CD4-positive, alpha-beta T cell treated with Interleukin-6 at 100 ng/mL for 8 hours (primary cell): ENCODE results near the gene GPC3.
"Not testable (repeated sequence)": the region's sequence is repeated elsewhere in the genome, so short reads cannot be mapped to it uniquely, and the experiment has no call there.

ENCODE experiments used
- DNase-seq: peaks from one replicate; pipeline ENCODE4 v3.0.0-alpha.2; 2020; ENCODE audit warnings: mixed read lengths, low spot score

The GPC3 gene

GRCh38 chrX:133555782-133556458 lies 429.5 kb downstream of the GPC3 start:
- no peak for DNase-seq

GRCh38 chrX:133550665-133551485 lies 434.5 kb downstream of the GPC3 start:
- no peak for DNase-seq

DNA sequence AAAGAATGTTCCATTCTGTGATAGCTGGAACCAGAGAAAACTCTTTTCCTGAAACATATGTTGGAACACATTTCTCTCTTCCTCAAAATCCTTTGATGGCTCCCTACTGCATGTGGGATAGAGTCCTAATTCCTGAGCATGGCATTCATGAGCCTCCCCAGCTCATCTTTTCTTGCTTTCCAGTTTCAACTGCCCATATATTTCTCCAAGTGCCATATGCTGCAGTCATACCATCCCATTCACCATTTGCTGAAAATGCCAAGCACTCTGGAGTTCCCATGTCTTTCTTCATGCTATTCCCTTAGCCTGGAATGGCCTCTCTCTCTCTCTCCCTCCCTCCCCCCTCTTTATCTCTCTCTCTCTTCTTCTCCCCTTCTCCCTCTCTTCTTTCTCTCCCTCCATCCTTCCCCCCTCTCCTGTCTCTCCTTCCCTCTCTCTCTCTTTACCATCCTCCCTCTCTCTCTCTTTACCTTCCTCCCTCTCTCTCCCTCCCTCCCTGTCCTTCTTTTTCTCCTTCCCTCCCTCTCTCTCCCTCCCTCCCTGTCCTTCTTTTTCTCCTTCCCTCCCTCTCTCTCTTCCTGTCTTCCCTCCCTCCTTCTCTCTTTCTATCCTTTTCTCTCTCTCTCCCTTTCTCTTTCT lies 436.0 kb downstream of the GPC3 start:
- DNase-seq, result no peak

DNA sequence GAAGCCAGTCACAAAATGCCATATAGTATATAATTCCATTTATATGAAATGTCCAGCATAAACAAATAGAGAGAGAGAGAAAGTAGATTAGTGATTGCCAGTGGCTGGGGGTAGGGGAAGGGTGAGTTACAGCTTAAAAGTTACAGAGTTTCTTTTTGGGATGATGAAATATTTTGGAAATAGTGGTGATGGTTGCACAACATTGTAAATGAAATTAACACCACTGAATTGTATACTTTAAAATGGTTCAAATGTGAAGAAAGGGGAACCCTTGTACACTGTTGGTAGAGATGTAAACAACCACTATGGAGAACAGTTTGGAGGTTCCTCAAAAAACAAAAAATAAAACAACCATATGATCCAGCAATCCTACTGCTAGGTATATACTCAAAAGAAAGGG lies 439.0 kb downstream of the GPC3 start:
- DNase-seq, result no peak

GRCh38 chrX:133544778-133545177 lies 440.6 kb downstream of the GPC3 start:
- DNase-seq, result no peak

- DNase-seq, result no peak
Measured at GRCh38 chrX:133544115-133544514, 441.3 kb downstream of the GPC3 start.

GRCh38 chrX:133543654-133544053 lies 441.7 kb downstream of the GPC3 start:
- DNase-seq, result no peak

DNA sequence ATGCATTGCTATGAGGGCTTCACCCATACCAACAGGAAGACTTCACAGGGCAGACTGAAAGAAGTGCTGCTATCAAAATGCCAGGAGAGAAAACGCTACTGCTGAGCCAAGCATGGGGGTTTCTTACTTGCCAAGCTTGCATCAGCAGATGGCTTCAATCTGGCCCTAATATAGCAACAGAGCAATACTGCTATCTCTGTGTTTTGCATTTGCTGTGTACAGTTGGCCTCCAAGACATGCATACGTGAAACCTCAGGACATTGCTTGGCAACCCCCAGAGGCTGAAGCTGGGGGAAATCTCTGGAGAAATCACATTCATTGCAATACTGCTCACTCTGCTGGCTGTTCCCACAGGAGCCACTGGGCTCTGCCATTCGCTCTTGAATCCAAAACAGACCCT lies 442.9 kb downstream of the GPC3 start:
- no peak for DNase-seq

- DNase-seq, result no peak
Measured at GRCh38 chrX:133541021-133541420, 444.4 kb downstream of the GPC3 start.

DNA sequence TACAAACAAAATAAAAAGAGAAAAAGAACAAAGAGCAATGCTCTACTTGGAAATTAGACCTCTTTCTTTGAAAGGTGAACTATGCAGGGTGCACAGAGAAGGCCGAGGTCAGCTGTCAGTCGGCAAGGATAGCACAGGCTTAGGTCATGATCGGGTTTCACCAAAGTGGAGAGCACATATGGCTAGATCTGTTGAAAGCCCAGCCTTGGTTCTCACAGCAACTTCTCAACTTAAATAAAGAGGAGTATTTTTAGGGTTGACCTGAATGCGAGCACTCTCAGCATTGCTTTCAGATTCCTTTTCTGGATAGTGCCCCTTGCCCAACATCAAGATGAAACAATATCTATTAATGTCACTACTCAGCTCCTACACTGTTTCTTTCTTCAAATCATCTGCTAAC lies 447.2 kb downstream of the GPC3 start:
- DNase-seq, result no peak

- DNase-seq, result no peak
Measured at GRCh38 chrX:133537142-133537541, 448.3 kb downstream of the GPC3 start.

DNA sequence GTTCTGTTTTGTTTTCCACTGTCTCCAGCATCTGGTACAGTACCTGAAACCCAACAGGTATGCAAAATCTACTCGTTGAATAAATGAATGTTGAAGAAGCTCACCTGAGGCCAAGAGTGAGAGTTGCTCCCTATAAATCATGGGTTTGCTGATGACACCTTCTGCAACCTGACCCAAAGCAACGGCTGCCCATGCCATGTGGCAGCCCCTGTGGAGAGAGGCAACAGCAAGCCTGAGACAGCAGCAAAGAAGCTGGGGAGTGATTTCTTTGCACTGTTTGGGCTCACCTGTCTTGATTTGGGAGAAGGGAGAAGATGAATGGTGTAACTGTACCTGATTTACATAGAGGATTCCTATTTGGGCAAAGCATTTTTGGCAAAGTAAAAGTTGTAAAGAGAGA lies 450.3 kb downstream of the GPC3 start:
- no peak for DNase-seq

GRCh38 chrX:133534172-133534571 lies 451.2 kb downstream of the GPC3 start:
- no peak for DNase-seq

DNA sequence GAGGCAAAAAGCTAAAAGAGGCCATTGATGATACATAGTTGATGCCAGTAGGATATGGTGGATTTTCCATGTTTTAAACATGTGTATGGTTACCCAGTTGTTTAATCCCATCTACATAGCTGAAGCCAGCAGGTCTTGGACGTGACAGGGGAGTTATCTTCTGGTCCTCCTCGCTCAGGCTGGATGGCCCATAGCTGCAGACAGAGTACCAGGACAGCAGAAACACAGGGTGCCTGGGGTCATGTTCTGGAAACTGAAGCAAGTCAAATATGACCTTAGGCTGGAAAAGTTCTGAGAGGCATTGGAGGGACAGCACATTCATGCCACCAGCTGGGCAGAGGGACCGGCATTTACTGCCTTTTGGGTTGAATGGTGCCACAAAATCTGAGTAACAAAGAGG lies 452.1 kb downstream of the GPC3 start:
- no peak for DNase-seq

DNA sequence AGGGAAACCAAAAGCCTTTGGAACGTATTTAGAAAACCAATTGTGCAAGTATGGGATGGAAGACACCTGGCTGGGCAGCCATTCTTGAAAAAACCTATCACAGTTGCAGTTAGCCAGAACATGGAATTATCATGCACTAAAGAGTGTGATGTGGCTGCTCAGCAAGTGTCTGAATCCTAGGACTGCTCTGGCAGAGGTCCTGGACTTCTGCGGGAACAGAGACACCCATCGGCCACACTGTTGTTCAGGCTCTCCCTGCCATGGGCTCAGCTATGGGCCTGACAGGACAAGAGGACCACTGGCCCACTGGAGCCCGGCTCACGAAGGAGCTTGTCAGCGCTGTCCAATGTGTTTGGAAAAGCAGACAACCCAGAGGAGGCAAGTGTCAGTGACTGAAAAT lies 454.4 kb downstream of the GPC3 start:
- DNase-seq, result no peak

GRCh38 chrX:133529578-133529977 lies 455.8 kb downstream of the GPC3 start:
- no peak for DNase-seq

DNA sequence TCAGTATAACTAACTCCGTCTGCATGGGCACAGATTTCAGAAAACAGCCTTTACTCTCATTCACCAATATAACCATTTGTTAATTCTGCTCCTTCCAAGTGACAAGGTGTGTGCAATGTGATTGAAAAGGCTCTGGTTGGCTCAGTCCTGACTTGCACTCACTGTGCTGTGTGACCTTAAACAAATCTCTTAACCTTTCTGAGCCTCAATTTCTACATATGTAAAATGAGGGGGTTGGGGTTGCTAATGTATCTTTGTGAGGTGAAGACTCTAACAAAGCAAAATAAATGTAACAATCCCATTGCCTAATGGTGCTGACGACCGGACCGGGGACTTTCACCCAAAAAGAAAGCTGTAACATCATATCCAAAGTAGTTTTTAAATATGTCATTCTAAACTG lies 457.6 kb downstream of the GPC3 start:
- DNase-seq, result no peak

- no peak for DNase-seq
Measured at GRCh38 chrX:133527415-133527814, 458.0 kb downstream of the GPC3 start.

DNA sequence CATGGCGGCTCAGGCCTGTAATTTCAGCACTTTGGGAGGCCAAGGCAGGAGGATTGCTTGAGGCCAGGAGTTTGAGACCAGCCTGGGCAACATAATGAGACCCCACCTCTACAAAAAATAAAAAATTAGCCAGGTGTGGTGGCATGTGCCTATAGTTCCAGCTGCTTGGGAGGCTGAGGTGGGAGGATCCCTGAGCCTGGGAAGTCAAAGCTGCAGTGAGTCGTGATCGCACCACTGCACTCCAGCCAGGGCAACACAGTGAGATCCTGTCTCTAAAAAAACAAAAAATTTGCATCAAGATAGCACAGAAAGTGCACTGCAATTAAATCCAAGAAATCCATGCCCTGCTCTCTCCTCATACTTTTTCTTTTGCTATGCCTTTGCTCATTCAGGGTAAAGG lies 458.6 kb downstream of the GPC3 start:
- not testable (repeated sequence) for DNase-seq

DNA sequence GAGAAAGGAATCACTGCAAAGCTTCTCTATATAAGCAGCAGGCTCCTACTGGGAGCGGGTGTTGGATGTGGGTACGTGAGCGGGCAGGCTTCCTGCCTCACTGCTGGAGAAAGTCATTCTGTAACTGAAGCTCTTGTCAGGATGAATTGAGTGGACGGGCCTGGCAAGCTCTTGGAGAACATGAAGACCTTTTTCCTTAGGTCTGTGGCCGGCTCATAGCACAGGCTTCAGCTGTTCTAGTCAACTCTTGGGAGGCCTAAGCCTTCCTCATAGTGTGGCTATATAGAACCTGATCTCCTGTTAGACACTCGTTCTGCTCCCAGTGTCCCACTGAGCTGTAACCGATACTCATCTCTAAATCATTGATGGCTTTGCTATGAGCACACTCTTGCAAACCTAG lies 461.9 kb downstream of the GPC3 start:
- no peak for DNase-seq

DNA sequence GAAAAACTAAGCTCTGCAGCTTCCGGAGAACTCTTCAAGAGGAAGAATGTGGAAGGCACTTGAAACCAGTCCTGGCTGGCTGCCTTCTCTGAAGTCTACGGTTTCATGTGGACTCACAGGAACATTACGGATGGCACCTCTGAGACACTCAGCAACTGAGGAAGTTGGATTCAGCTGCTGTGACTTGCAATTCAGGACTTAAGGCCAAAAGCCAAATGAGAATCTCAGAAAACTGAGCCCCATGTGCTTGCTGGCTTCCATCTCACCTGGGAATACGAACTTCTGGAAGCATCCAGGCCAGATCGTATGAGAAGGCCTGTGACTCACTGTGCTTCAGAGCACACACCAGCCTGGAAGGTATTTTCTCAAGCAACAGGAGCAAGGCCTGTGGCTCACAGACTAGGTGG lies 462.3 kb downstream of the GPC3 start:
- DNase-seq, result no peak

- no peak for DNase-seq
Measured at GRCh38 chrX:133516686-133517085, 468.7 kb downstream of the GPC3 start.

DNA sequence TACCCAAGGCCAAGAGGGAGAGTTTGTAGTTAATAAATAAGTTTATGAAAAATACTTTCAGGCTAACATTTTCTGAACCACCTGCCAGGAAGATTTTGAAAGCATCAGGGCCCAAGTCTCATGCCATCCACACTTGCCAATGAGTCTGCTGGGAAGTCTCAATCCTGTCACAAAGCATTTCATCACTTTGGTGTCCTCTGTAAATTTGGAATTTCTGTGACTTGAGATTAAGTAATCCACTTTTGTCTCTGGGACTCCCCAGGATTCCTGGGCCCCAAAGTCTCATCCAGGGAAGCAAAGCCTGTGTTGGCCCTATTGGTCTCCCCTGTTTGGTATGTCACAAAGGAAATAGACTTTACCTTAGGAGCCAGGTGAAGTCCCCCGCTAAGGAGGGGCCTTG lies 470.9 kb downstream of the GPC3 start:
- DNase-seq, result no peak
